Measurements from ENCODE around the gene SBNO2. TPM values are rescaled to one million over a fixed set of nuclear protein-coding genes. Genes with fewer than 3 reads are reported as not detected.

SBNO2 gene
- total and polyA plus RNA-seq, 8 donors = 16.3 to 74.7 (median 42.7) TPM

DNA sequence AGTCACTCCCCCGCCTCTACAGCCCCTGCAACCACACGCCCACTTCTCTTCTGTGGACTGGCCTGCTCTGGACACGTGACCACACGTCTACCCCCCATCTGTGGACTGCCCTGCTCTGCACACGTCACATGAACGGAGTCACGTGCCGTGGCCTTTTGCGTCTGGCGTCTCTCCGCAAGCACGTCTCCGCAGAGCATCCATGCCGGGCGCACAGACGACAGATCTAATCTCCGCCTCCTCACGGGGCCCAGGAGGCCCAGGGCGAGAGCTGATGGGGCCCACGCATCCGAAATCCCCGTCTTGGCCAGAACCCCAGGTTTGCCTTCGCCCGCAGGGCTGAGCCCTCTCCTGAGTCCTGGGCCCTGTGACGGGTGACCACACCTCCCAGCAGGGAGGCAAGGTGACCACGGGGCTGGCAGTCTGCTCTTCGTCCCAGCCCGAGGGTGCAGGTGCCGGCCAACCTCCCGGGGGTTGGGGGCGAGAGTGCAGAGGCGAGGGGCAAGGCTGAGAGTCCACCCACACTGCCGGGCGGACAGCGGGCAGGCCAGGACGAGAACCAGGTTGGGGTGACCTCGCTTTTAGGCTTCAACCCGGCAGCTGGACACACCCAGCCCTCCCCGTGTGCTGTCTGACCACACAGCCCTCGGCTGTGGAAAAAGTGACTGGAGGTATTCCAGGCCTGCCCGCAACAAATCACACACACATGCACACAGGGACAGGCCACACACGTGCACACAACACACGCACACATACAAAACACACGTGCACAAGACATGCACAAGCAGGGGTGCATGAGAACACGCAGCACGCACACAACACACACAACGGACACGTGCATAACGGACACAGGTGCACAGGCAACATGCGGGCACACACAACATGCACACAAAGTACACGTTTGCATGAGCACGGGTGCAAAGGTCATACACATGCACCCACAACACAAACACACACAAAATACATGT lies 3.9 kb downstream of the SBNO2 start:
- peak overlapping the region in 4 of 5 donors; percentile 76 to 98 (median 88) for H3K27ac ChIP-seq
- intact Hi-C loops (cut with DNase I; ENCODE audit: low total_unique reads) = no loop called here
- peak; percentile 56 to 90 for DNase-seq
- H3K9me3 ChIP-seq = no peaks in the 10 kb centered on the region
- H3K4me3 ChIP-seq = peak overlapping the region; percentile 15 to 47 (median 34)
- peaks cover 0 to 36% (median 18%) of the 10 kb centered on the region in 4 donors for H3K36me3 ChIP-seq
- peaks cover 45 to 84% (median 76%) of the 10 kb centered on the region in 4 donors for H3K4me1 ChIP-seq
- no peaks in the 10 kb centered on the region for H3K27me3 ChIP-seq
- TF ChIP-seq POLR2AphosphoS5 (IDR thresholded peaks at IDR 0.05) (peak; percentile 32 to 61 (median 61)), EP300 (IDR thresholded peaks at IDR 0.05) (no peak)
- WGBS, 5 donors = 56 to 68% (median 64%) methylated on average over 46 to 52 of the region's 52 CpGs

DNA sequence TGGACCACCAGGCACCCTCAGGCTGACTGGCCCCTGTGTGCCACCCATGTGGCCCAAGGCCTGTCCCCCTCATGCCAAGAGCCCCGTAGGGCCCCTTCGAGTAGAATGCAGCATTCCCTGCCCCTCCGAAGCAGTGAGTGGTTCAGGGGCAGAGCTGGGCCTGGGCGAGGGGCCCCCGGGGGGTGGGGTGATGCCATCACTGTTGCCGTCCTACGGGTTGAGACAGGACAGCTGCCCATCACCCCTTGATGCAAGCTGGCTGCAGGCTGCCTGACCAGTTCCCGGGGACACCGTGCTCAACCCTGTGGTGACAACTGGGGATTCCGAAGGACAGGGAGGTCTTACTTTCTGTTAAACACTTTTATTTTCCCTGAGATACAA lies 4.7 kb downstream of the SBNO2 start:
- 62 to 85% (median 75%) methylated on average over 9 to 10 of the region's 10 CpGs for WGBS, 5 donors
- Histone ChIP-seq H3K27me3 (no peaks in the 10 kb centered on the region), H3K4me1 (peaks cover 48 to 85% (median 78%) of the 10 kb centered on the region in 4 donors), H3K36me3 (peaks cover 0 to 36% (median 18%) of the 10 kb centered on the region in 4 donors), H3K27ac (peak overlapping the region; percentile 45 to 98 (median 85)), H3K4me3 (peak overlapping the region; percentile 31 to 47 (median 34)), H3K9me3 (no peaks in the 10 kb centered on the region)
- intact Hi-C loops (cut with DNase I; ENCODE audit: low total_unique reads) = no loop called here
- no peak for TF ChIP-seq CTCF (IDR thresholded peaks at IDR 0.05)
- DNase-seq = no peak

DNA sequence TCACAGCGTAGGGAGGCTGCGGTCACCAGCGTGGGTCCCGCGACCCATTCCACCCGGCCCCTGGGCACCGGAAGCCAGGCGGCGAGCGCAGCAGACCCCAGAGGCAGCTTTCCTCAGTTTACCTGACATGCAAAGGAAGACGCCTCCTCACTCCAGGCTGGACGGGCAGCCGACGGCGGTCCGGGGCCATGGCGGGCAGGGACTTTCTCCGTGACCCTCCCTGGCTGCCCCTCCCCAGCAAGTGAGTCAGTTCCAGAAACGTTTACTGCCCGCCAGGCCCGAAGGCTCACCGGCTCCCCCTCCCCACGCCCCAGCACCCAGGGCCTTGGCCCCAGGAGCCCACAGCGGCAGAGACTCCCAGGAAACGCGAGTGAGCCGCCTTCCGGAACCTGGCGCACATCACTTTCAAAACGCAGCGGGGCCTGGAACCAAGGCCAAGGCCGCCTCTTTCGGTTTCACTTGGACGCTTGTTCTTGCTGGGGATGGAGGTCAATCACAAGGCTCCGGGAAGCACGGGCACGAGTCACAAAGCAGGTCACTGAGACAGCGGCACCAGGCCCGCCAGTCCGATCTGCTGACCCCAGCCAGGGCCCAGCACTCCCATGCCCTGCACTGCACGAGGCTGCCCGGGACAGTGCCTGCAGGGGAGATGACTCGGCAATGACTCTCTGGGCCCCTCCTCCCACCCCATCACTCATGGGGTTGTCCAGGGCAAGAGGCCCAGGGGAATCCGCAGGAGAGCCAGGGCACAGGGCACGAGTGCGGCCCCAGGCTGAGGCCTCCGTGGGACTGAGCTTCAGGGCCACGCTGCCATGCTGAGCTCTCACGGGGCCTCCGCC lies 5.3 kb downstream of the SBNO2 start:
- intact Hi-C loops (cut with DNase I; ENCODE audit: low total_unique reads) = no loop called here
- peak overlapping the region; percentile 45 to 98 (median 85) for H3K27ac ChIP-seq
- H3K27me3 ChIP-seq = no peaks in the 10 kb centered on the region
- H3K4me3 ChIP-seq = peak overlapping the region; percentile 31 to 47 (median 34)
- H3K4me1 ChIP-seq = peaks cover 48 to 86% (median 79%) of the 10 kb centered on the region in 4 donors
- no peaks in the 10 kb centered on the region for H3K9me3 ChIP-seq
- WGBS, 5 donors = 61 to 81% (median 70%) methylated on average over 20 to 50 of the region's 50 CpGs
- DNase-seq = peak; percentile 71 to 82
- H3K36me3 ChIP-seq = peaks cover 0 to 36% (median 18%) of the 10 kb centered on the region in 4 donors
- TF ChIP-seq POLR2AphosphoS5 (IDR thresholded peaks at IDR 0.05) = peak in 2 of 3 donors; percentile 52 to 59
- no peak for TF ChIP-seq EP300 (IDR thresholded peaks at IDR 0.05)
- TF ChIP-seq POLR2A (IDR thresholded peaks at IDR 0.05) = no peak
- TF ChIP-seq CTCF (IDR thresholded peaks at IDR 0.05) = no peak

DNA sequence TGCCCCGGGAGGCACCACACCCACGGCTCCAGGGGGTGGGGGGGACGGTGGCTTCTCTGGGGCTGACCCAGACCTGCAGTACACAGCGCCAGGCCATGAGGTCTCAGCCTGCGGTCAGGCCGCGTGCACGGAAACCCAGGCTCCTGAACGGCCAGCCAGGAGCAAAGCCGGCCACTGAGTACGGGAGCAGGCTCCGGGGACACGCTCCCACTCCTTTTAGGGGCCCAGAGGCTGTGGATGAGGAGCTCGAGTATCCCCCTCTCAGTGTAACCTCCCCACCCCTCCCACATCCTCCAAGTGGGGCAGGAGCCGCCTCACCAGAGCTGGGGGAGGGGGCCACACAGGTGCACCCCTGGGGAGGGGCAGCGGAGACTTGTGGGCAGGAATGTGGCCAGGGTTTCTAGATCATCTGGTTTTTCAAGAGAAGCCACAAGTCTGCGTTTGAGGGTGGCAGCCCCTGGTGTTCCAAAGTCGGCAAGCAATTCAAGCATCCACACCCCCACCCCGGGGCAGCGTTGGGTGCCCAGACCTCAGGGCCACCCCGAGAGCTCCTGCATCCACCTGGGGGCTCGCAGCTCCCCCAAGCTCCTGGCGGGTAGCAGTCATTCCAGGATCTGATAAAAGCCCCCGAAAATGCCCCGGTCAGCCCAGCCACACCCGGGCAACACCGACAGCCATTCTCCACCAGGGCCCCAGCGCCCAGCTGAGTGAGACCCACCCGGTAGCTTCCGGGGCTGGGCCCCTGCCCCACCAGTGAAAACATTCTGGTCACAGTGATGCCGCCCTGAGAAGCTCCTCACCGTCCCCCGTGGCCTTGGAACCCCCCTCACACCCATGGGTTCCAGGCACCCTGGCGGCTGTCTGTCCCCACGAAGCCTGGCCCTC lies 6.1 kb downstream of the SBNO2 start:
- intact Hi-C loops (cut with DNase I; ENCODE audit: low total_unique reads) = no loop called here
- peaks cover 48 to 89% (median 83%) of the 10 kb centered on the region in 4 donors for H3K4me1 ChIP-seq
- H3K27me3 ChIP-seq = no peaks in the 10 kb centered on the region
- peak overlapping the region; percentile 31 to 47 (median 34) for H3K4me3 ChIP-seq
- peak overlapping the region in 4 of 5 donors; percentile 76 to 98 (median 88) for H3K27ac ChIP-seq
- 74 to 85% (median 84%) methylated on average over 17 to 35 of the region's 35 CpGs for WGBS, 5 donors
- no peak for DNase-seq
- peaks cover 0 to 36% (median 18%) of the 10 kb centered on the region in 4 donors for H3K36me3 ChIP-seq
- H3K9me3 ChIP-seq = no peaks in the 10 kb centered on the region
- TF ChIP-seq POLR2A (IDR thresholded peaks at IDR 0.05) (no peak), POLR2AphosphoS5 (IDR thresholded peaks at IDR 0.05) (no peak)

Measured in stomach (tissue), 9 donors.